Uterus (tissue), 4 donors: ENCODE measurements around the gene SPATA46. TPM values are rescaled to one million over a fixed set of nuclear protein-coding genes. Genes with fewer than 3 reads are reported as not detected.

Experiments used
- DNase-seq, 2 donors: peaks; one replicate each; pipeline ENCODE4 v3.0.0-alpha.2; 2019 to 2020
- H3K27ac ChIP-seq, 2 donors: fragments of 200-600 bp; sonication (generic); 1 replicate in 1 of 2; 2 replicates in 1 of 2; pipeline ENCODE4 v1.5.1; 2016 to 2018
- H3K27me3 ChIP-seq, 2 donors: fragments of 200-600 bp; sonication (generic); one replicate each; pipeline ENCODE4 v1.5.1; 2018 to 2019; ENCODE audit warnings: control low read depth in 1 of 2
- H3K36me3 ChIP-seq, 2 donors: fragments of 200-600 bp; sonication (generic); one replicate each; pipeline ENCODE4 v1.5.1; 2019; ENCODE audit warnings: control low read depth in 1 of 2
- H3K4me1 ChIP-seq, 2 donors: fragments of 200-600 bp; sonication (generic); one replicate each; pipeline ENCODE4 v1.5.1; 2018 to 2019; ENCODE audit warnings: control low read depth in 1 of 2
- H3K4me3 ChIP-seq, 2 donors: fragments of 200-600 bp; sonication (generic); 1 replicate in 1 of 2; 2 replicates in 1 of 2; pipeline ENCODE4 v1.5.1; 2018 to 2019; ENCODE audit warnings: mild to moderate bottlenecking in 1 of 2
- H3K9me3 ChIP-seq, 2 donors: fragments of 200-600 bp; sonication (generic); one replicate each; pipeline ENCODE4 v1.5.1; 2019; ENCODE audit warnings: control low read depth in 1 of 2
- CTCF ChIP-seq, 4 experiments: fragments of 200-600 bp in 2 of 4; fragments of 450-650 bp in 2 of 4; sonication (generic) in 2 of 4; IDR thresholded peaks; one replicate each; pipeline ENCODE4 v1.5.1; 2016 to 2019; ENCODE audit warnings: antibody characterized with exemption in 4 of 4, mild to moderate bottlenecking in 2 of 4, moderate library complexity in 1 of 4
- POLR2A ChIP-seq, 2 donors: fragments of 450-650 bp; IDR thresholded peaks; one replicate each; pipeline ENCODE4 v1.6.1; 2016; ENCODE audit warnings: antibody characterized with exemption in 2 of 2, mild to moderate bottlenecking in 1 of 2, moderate library complexity in 1 of 2
- intact Hi-C: fragments of 100-400 bp; cut with DNase I; formaldehyde crosslinking; loops from one replicate; pipeline ENCODE4 v1.15.1; 2023; ENCODE audit warnings: low total_unique reads
- total RNA-seq, 4 donors: library from RNA; depleted of rRNA in 3 of 4; stranded (reverse); fragments of >200 nt in 3 of 4; gene quantifications; one replicate each; pipeline versions ENCODE4 v1.1.0 to v1.2.4, GENCODE V29; 2014 to 2023
- donor health status: DM: yes; HTN: yes; CAD: no.

SPATA46 gene
- total RNA-seq, 4 donors from 2014 or later: not detected

DNA sequence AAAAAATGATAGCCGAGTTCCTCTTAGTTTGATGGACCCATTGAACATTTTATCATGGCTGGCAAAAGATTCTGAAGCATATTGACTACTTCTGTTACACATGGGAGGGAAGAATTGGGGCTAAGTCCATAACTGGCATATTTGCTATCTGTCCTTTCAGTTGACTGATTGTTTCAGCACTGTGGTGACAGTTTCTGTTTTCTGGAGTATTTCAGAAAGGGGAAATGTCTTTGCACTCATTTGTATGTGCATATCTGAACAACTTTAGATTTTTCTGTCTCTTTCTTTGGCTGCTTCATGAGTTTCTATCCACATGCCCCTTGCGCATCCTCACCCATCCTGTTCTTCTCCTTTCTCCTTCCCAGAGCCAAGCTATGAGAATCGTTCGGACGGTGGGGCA lies 33.2 kb downstream of the SPATA46 start:
- Histone ChIP-seq H3K27ac (no peak overlapping the region), H3K36me3 (no peaks in the 10 kb centered on the region), H3K4me1 (no peaks in the 10 kb centered on the region), H3K27me3 (no peaks in the 10 kb centered on the region), H3K4me3 (no peak overlapping the region), H3K9me3 (no peaks in the 10 kb centered on the region)
- no peak for TF ChIP-seq POLR2A (IDR thresholded peaks at IDR 0.05)
- intact Hi-C loops: no loop called here
- DNase-seq: no peak

GRCh38 chr1:162342452-162342983 lies 34.1 kb downstream of the SPATA46 start:
- TF ChIP-seq POLR2A (IDR thresholded peaks at IDR 0.05) (no peak), CTCF (IDR thresholded peaks at IDR 0.05) (no peak)
- no peak for DNase-seq
- Histone ChIP-seq H3K9me3 (no peaks in the 10 kb centered on the region), H3K4me1 (no peaks in the 10 kb centered on the region), H3K4me3 (no peak overlapping the region), H3K27me3 (no peaks in the 10 kb centered on the region), H3K27ac (no peak overlapping the region), H3K36me3 (no peaks in the 10 kb centered on the region)
- intact Hi-C loops: no loop called here

GRCh38 chr1:162336621-162337285 lies 39.9 kb downstream of the SPATA46 start:
- no peaks in the 10 kb centered on the region for H3K27me3 ChIP-seq

GRCh38 chr1:162335126-162335525 lies 41.5 kb downstream of the SPATA46 start:
- intact Hi-C loops: no loop called here

More at GRCh38 chr1:162336621-162337285, 39.9 kb downstream of the SPATA46 start:
- no peak overlapping the region for H3K4me3 ChIP-seq
- H3K9me3 ChIP-seq: no peaks in the 10 kb centered on the region
- H3K4me1 ChIP-seq: no peaks in the 10 kb centered on the region
- intact Hi-C loops: no loop called here
- no peaks in the 10 kb centered on the region for H3K36me3 ChIP-seq
- H3K27ac ChIP-seq: no peak overlapping the region
- TF ChIP-seq CTCF (IDR thresholded peaks at IDR 0.05) (no peak), POLR2A (IDR thresholded peaks at IDR 0.05) (no peak)
- no peak for DNase-seq

DNA sequence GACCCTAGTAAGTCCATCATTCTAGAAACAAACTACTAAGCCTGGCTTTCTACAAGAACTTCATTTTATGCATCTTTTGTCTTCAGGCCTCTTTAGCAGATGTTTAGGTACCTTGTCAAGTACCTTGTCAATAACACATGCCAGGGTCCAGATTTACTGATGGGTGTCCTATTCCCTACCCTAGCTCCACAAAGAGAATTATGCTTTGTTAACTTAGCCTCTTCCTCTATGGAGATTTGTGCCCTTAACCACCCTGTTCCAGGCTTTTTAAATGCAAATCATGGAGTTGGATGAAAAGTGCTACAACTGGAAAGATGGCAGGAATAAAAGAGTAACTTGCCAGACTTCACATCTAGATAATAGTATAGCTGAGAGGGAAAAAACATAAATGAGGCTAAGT lies 42.7 kb downstream of the SPATA46 start:
- intact Hi-C loops: no loop called here

More at GRCh38 chr1:162335126-162335525, 41.5 kb downstream of the SPATA46 start:
- no peaks in the 10 kb centered on the region for H3K9me3 ChIP-seq
- no peak overlapping the region for H3K27ac ChIP-seq
- H3K4me3 ChIP-seq: no peak overlapping the region
- no peak for TF ChIP-seq CTCF (IDR thresholded peaks at IDR 0.05)
- H3K4me1 ChIP-seq: peaks cover 0 to 3% of the 10 kb centered on the region in 2 donors
- H3K36me3 ChIP-seq: no peaks in the 10 kb centered on the region
- no peaks in the 10 kb centered on the region for H3K27me3 ChIP-seq
- DNase-seq: no peak

More for the DNA sequence above, 42.7 kb downstream of the SPATA46 start:
- H3K9me3 ChIP-seq: no peaks in the 10 kb centered on the region
- H3K4me3 ChIP-seq: no peak overlapping the region
- TF ChIP-seq POLR2A (IDR thresholded peaks at IDR 0.05) (no peak), CTCF (IDR thresholded peaks at IDR 0.05) (no peak)
- peaks cover 0 to 5% of the 10 kb centered on the region in 2 donors for H3K4me1 ChIP-seq
- no peaks in the 10 kb centered on the region for H3K27me3 ChIP-seq
- no peak for DNase-seq
- H3K27ac ChIP-seq: no peak overlapping the region
- H3K36me3 ChIP-seq: no peaks in the 10 kb centered on the region
